PFSK-1 (cell line): ENCODE data around the gene TBX2.

ENCODE experiments used
- FOXP2 ChIP-seq: optimal IDR thresholded peaks from 2 replicates; pipeline ENCODE3; 2011; ENCODE audit warnings: borderline replicate concordance, control low read depth, inconsistent platforms; ENCODE audit not compliant: insufficient read depth; ENCODE audit errors: extremely low read length, extremely low read depth
- POLR2AphosphoS5 ChIP-seq: IDR thresholded peaks from 2 replicates; pipeline ENCODE4 v1.6.1; 2012; ENCODE audit warnings: low read depth, mild to moderate bottlenecking, control low read depth, low read length, moderate library complexity
- SIN3A ChIP-seq: IDR thresholded peaks from 2 replicates; pipeline ENCODE4 v1.6.1; 2012; ENCODE audit warnings: mild to moderate bottlenecking, low read length, moderate library complexity, borderline replicate concordance; ENCODE audit not compliant: insufficient read depth
- TAF1 ChIP-seq: IDR thresholded peaks from 2 replicates; pipeline ENCODE4 v1.6.1; 2012; ENCODE audit warnings: low read length, control low read depth, borderline replicate concordance; ENCODE audit not compliant: insufficient read depth
- TF ChIP-seq, protein P1 (sequence below), 2 experiments: IDR thresholded peaks; 2 replicates each; pipeline versions ENCODE4 v1.6.1 to v1.8.0; 2011 to 2012; ENCODE audit warnings: low read depth in 2 of 2, low read length in 2 of 2, control low read depth in 1 of 2, inconsistent platforms in 1 of 2, mild to moderate bottlenecking in 1 of 2, moderate library complexity in 1 of 2; ENCODE audit not compliant: insufficient read depth in 1 of 2

The TBX2 gene

DNA sequence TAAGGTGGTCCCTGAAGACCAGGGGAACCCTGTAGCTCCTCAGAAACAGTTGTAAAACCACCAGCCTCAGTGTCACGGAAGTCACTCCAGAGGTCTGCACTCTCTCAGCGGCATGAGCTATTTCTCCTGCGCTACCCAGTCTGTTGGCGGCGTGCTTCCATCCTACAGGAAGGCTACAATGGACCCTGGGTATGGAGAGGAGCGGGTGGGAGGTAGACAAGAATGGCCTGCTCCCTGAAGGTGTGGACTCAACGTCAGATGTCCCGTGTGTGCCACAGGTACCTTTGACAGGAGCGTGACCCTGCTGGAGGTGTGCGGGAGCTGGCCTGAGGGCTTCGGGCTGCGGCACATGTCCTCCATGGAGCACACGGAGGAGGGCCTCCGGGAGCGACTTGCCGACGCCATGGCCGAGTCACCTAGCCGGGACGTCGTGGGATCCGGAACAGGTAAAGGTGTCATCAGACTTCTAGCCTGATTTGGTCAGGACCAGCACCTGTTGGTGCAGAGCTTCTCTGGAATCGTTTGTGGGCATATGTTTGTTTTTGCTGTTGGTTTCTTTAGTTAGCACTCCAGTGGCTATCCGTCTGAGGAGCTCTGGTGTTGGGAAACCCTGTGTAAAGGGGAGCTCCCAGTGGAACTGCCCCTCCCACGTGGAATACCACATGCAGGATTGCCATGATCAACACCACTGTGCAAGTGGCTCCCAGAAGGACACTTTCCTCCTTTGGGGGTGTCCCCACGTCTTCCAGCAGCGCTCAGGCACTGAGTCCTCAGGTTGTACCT, 31.4 kb upstream of the TBX2 start:
- TF ChIP-seq TAF1 (no peak), POLR2AphosphoS5 (no peak)

DNA sequence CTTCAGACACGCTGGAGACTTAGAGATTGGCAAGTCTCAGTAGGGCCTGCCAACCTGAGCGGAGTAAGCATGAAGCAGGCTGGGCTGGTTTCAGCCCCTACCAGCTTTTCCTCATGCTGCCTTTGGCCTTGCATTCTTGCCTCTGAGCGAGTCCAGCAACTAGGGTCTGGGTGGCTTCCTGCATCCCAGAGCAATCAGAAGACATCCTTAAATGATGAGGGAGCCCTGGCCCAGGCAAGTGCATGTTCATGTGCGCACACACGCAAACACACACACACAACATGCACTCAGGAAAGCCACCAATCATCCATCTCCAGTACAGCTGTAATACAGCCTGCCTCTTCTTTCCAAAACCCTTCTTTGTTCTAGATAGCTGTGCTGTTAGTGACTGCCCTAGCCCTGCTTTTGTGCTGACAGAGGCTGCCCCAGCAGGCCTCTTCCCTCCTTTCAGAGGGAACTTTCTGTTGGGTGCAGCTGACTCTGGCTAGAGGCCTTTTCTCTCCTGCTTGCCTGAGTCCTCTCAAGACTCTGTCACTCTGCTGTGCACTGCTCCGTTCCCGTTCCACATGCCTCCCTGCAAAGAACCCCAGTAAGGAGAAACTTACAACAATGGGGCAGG, 30.7 kb upstream of the TBX2 start:
- no peak for TF ChIP-seq FOXP2
- no peak for TF ChIP-seq SIN3A
- no peak for TF ChIP-seq POLR2AphosphoS5
- TF ChIP-seq TAF1, result no peak
- TF ChIP-seq, protein P1, sequence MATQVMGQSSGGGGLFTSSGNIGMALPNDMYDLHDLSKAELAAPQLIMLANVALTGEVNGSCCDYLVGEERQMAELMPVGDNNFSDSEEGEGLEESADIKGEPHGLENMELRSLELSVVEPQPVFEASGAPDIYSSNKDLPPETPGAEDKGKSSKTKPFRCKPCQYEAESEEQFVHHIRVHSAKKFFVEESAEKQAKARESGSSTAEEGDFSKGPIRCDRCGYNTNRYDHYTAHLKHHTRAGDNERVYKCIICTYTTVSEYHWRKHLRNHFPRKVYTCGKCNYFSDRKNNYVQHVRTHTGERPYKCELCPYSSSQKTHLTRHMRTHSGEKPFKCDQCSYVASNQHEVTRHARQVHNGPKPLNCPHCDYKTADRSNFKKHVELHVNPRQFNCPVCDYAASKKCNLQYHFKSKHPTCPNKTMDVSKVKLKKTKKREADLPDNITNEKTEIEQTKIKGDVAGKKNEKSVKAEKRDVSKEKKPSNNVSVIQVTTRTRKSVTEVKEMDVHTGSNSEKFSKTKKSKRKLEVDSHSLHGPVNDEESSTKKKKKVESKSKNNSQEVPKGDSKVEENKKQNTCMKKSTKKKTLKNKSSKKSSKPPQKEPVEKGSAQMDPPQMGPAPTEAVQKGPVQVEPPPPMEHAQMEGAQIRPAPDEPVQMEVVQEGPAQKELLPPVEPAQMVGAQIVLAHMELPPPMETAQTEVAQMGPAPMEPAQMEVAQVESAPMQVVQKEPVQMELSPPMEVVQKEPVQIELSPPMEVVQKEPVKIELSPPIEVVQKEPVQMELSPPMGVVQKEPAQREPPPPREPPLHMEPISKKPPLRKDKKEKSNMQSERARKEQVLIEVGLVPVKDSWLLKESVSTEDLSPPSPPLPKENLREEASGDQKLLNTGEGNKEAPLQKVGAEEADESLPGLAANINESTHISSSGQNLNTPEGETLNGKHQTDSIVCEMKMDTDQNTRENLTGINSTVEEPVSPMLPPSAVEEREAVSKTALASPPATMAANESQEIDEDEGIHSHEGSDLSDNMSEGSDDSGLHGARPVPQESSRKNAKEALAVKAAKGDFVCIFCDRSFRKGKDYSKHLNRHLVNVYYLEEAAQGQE (IDR thresholded peaks at IDR 0.05; ENCODE audit: insufficient read depth in 1 of 2, low read depth in 2 of 2, low read length in 2 of 2), result no peak

DNA sequence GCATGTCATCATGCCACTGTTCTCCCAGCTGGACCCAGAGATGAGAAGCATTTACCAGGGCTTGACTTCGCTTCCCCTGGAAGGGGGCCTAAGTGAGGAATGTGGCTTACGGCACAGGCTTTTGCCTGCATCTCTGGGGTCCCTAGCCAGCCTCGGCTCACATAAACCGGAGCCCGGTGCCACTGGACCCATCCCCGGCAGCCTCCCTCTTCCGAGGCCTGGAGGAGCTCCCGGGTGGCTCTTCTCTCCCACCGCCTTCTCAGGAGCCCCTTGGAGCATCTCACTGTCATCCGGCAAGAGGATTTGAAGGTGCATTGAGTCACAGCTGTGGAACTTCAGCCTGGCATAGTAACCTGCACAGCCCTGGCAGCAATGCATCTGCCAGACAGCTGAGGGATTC, 29.9 kb upstream of the TBX2 start:
- TF ChIP-seq, protein P1 (IDR thresholded peaks at IDR 0.05; ENCODE audit: insufficient read depth in 1 of 2, low read depth in 2 of 2, low read length in 2 of 2), result no peak
- TF ChIP-seq POLR2AphosphoS5, result no peak
- no peak for TF ChIP-seq SIN3A
- no peak for TF ChIP-seq FOXP2
- no peak for TF ChIP-seq TAF1

DNA sequence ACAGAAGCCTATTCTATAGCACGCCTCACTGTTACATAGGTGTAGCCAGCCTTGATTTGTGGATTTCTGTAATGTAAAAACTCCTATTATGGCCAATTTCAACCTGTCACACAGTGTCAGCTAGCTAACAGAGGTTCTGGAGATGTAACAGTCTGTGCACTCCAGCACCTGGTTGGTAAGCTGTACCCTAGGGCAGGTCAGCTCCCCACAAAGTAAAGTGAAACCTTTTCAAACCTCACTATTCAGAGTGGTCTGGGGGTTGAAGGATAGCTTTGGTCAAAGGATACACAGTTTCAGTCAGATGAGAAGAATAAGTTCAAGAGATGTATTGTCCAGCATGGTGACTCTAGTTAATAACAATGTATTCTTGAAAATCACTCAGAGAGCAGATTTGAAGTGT, 28.5 kb upstream of the TBX2 start:
- TF ChIP-seq TAF1, result no peak
- TF ChIP-seq FOXP2, result no peak
- TF ChIP-seq, protein P1 (IDR thresholded peaks at IDR 0.05; ENCODE audit: insufficient read depth in 1 of 2, low read depth in 2 of 2, low read length in 2 of 2), result no peak

DNA sequence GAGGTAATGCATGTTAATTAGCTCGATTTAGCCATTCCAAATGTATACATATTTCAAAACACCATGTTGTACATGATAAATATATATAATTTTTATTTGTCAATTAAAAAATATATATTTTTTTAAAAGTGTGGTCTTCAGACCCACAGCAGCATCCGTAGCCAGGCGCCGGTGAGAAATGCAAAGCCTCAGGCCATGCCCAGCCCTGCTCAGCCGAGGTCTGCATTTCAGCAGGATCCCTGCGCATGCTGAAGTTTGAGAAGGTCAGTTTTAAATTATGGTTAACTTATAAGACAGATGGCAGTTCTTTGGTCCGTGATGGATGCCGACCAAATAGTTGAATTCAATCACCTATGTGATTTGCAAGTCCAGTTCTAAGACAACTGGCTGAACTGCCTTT, 28.0 kb upstream of the TBX2 start:
- TF ChIP-seq, protein P1 (IDR thresholded peaks at IDR 0.05; ENCODE audit: insufficient read depth in 1 of 2, low read depth in 2 of 2, low read length in 2 of 2), result no peak
- no peak for TF ChIP-seq POLR2AphosphoS5
- TF ChIP-seq FOXP2, result no peak
- TF ChIP-seq TAF1, result no peak
- TF ChIP-seq SIN3A, result no peak
